HG03432 (cell line): ENCODE measurements around the gene CLEC16A.
"Not testable (repeated sequence)": the region's sequence is repeated elsewhere in the genome, so short reads cannot be mapped to it uniquely, and the experiment has no call there.

Experiments
- ATAC-seq: cut with Tn5 transposase; IDR thresholded peaks from one replicate; pipeline ENCODE4 v1.9.1; 2021; ENCODE audit warnings: mild to moderate bottlenecking, moderate library complexity; ENCODE audit not compliant: unreplicated experiment

The CLEC16A gene

DNA sequence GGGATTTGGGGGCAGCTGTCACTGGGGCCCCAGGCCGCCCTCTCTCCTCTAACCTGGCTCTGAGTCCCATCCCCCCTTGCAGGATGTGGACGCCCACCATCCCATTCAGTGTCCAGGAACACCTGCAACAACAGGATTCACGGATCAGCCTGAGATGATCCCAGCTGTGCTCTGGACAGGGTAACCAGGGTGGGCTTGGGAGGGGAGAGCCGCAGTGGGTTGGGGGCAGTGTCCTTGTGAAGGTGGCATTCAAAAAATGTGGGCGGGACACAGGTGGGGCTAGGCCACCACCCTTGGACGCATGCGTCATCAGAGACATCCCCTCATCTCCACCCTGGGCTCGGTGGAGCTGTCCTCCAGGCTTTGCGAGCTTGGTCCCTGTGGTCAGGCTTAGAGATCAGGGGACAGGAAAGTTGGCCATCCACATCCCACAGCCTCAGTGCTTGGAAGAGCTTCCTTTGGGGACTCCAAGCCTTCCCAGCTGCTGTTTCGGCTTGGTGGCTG, 21.2 kb upstream of the CLEC16A start:
- ATAC-seq = no peak

DNA sequence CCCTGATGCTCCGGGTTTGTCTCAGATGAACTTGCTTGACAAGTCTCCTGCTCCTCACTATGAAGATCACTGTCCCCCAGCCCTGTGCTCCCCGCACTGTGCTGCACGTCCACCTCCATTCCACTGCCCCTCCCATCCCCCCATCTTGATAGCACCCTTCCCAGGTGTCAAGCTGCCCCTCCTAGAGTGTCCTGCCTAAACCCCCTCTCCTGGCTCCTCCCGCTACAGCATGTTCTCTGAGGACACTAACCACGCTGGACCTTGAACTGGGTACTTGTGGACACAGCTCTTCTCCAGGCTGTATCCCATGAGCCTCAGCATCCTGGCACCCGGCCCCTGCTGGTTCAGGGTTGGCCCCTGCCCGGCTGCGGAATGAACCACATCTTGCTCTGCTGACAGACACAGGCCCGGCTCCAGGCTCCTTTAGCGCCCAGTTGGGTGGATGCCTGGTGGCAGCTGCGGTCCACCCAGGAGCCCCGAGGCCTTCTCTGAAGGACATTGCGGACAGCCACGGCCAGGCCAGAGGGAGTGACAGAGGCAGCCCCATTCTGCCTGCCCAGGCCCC, 20.6 kb upstream of the CLEC16A start:
- no peak for ATAC-seq

DNA sequence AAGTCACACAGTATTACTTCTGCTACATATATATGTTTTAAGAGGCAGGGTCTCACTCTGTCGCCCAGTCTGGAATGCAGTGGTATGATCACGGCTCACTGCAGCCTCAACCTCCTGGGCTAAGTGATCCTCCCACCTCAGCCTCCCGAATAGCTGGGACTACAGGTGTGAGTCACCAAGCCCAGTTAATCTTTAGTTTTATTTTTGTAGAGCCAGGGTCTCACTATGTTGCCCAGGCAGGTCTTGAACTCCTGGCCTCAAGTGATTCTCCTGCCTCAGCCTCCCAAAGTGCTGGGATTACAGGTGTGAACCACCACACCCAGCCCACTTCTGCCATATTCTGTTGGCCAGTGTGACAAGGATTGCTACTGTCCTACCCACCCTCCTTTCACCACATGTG, 19.1 kb upstream of the CLEC16A start:
- not testable (repeated sequence) for ATAC-seq

DNA sequence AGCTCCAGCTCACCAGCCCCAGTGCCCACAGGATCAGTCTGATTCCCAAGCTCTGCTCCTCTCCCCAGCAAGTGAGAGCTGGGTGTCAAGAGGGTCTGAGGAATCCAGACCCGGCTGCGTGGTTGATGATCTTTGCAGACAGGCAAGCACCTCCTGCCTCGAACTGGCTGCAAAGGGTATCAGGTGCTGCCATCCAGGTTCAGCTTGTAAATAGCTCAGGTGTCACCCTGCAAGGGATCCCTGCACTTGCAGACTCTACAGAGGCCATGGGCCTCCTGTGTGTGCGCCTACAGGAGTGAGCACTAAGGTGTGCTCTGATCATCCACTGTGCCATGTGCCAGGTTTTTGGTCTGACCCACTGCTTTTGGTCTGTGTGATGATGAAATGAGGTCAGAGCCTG, 18.3 kb upstream of the CLEC16A start:
- ATAC-seq = no peak

DNA sequence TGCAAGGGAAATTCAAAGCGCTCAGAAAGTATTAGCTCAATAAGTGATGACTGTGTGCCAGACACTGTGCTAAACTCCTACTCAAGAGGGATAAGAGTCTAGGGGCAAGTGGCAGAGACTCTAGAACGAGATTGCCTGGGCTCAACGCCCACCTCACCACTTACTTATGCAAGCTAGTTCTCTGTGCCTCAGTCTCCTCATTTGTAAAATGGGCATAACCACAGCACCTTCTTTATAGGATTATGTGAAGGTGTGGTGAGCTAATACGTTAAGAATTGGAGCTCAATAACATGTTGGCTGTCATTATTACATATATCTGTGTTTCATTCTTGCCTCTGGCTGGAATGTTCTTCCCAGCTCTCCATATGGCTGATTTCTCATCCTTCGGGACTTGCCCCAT, 17.5 kb upstream of the CLEC16A start:
- no peak for ATAC-seq

DNA sequence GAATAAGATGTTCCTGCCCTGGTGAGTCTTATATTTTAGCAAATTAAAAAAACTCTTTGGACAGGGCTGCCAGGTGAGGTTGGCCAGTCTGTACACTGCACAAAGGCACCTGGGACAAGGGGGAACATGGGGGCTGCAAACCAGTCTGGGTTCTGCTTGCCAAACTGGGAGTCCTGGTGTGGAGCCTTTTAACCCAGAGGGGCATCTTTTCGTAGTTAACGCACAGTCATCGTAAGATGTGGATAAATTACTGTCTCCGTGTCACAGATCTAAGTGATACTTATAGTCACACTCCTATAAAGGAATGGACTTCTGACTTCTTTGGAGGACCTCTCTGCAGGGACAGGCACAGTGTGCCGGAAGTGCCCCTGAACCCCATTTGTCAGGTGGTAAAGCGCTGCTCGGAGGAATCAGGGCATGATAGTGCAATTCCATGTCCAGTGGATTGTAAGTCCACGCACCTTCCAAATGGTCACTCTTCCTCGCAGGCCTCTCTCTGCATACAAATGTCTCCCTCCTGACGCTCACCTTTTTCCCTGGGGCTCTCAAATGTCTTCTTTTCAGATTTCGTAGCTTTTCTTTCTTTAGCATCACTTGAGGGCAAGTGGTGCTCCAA, 16.8 kb upstream of the CLEC16A start:
- ATAC-seq = no peak

DNA sequence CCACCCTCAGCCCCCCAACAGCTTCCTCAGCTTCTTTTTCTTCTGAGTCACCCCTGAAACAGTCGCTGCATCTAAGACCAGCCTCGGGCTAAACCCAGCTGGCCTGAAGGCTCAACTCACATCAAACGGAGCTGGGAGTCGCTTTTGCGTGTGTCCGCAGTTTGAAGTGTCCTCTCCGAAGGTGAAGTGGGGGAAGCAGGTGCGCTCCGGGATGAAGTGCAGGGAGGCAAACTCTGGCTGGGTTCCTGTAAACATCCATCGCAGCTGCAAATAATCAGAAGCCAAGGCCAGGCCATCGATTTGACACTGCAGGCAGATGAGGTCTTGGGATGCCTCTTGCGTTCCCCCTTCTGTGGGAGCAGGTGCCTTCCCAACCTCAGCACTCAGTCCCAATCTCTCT, 15.3 kb upstream of the CLEC16A start:
- ATAC-seq = not testable (repeated sequence)

DNA sequence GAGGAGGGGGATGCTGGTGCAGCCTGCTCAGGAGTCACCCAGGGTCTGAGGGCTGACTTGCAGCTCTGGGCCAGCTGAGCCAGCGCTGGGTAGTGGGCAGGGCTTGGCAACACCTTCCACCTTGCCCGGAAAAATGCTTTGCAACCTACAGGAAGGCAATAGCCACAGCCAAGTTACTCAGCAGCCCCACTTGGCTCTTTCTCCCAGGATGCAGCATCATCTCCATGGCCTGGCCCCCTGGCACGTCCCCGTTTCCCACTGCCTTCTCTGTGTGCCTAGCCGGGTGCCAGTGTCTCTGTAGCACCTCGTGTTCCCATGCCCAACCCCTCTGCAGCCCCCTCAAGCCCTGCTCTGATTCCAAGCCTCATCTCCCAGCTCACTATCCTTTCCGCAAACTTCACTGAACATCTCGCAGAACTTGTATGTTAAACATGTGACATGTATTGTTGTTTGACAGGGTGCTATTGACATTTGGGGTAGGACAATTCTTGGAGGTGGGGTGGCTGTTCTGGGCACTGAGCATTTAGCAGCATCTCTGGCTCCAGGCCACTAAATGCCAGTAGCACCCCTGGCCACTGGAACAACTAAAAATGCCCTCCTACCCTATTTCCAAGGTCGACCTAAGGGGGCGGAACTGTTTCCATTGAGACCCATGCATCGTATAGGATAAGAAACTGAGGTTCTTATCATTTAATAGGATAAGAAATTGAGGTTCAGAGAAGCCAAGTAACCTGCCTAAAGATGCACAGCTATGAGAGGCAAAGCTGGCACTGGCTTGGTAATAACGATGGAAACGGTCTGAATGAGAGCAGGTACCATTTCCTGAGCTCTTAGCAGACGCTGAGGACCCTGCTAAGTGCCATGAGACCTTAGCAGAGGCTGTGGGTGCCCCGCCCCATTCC, 14.3 kb upstream of the CLEC16A start:
- no peak for ATAC-seq

DNA sequence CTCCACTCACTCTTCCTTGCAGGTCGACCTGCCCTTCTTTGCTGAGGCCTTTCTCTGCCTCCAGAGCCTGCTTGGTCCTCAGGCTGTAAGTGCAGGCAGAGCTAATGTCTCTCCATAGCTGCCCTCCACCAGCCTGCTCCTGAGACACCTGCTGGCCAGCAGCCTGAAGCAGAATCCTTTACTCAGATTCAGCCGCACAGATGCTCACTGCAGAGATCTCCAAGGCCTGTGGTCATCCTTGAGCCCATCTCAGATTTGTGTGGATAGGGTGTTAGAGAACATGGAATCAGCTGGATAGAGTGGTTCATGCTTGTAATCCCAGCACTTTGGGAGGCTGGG, 13.6 kb upstream of the CLEC16A start:
- no peak for ATAC-seq

DNA sequence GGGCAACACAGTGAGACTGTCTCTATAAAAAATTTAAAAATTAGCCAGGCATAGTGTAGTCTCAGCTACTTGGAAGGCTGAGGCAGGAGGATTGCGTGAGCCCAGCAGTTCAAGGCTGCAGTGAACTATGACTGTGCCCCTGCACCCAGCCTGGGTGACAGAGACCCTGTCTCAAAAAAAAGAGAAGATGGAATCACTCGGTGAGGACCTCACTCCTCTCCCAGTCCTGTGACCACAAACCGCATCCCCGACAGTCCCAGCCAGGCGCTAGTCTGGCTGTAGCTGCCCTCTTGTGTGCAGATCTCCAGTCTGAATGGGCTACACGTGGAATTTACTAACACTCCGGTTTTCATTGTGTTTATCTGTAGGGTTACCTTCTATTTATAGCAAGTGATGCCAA, 13.2 kb upstream of the CLEC16A start:
- no peak for ATAC-seq

DNA sequence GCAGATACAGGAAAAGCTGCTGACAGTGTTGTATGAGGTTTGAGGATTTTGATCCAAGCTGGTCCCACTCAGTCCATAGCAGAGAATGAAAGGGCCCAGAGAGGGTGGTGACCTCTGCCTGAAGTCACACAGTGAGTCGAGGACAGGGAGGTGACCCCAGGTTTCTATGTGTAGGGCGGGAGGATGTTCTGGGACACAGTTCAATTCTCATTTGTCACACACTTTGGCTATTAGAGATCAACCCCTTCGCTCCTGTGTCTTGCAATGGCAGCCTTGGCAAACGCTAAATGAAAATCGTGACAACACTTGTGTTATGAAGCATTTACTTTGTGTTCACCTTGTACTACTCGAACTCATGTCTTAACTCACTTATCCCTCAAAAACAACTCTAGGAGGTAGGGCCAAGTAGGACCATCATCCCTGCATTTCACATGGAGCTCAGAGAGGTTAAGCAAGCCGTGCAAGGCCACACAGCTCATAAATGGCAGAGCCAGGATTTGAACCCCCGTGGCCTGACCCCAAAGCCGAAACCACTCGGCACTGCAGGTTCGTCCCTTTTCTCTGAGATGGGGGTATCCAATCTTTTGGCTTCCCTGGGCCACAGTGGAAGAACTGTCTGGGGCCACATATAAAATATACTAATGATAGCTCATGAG, 12.3 kb upstream of the CLEC16A start:
- no peak for ATAC-seq

DNA sequence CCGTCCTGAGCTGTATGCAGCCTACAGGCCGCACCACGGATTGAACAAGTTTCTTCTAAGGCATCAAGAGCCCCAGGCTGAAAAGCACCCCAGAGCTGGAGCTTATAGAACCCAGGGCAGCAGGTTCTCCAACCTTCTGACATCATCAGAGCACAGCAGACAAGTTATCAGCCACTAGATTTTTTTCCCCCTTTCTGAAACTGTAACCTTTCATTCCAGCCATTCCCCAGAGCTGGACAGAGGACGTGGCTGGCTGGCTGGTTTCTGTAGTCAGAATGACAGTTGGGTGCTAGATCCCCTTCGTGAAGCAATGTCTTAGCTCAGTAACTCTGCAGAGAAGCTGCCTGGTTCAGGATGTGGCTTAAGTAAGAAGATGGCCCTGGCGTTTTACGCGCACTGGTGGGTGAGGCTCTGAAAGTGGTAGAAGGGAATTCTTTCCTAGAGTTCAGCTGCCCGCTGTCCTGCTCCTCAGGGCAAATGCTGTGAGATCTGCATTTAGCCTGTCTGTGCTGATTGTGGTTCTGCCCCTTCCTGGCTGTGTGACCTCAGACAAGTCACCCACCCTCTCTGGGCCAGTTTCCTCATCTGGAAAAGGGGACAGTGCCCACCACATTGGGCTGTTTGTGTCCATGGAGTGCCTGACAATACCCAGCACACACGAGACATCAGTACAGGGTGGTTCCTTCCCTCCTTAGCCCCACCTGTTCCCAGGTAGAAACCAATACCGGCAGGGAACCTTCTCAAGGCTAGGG, 11.2 kb upstream of the CLEC16A start:
- no peak for ATAC-seq

DNA sequence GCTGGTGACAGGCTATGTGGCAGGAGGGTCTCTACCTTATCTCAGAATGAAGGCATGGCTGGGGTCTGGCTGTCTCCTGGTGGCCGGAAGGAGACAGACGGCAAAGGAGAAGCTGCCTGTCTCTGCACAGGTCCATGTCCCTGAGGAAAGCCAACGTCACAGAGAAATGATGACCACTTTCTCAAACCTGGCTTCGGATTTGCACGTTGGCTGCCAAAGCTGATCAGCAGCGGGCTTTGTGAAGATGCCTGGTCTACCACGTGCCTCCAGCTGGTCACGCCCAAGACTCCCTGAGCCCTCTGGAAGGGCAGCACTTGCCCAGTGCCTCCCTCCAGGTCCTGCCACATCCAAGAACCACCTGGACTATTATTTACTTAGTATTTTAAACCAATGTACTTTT, 10.5 kb upstream of the CLEC16A start:
- ATAC-seq = no peak

DNA sequence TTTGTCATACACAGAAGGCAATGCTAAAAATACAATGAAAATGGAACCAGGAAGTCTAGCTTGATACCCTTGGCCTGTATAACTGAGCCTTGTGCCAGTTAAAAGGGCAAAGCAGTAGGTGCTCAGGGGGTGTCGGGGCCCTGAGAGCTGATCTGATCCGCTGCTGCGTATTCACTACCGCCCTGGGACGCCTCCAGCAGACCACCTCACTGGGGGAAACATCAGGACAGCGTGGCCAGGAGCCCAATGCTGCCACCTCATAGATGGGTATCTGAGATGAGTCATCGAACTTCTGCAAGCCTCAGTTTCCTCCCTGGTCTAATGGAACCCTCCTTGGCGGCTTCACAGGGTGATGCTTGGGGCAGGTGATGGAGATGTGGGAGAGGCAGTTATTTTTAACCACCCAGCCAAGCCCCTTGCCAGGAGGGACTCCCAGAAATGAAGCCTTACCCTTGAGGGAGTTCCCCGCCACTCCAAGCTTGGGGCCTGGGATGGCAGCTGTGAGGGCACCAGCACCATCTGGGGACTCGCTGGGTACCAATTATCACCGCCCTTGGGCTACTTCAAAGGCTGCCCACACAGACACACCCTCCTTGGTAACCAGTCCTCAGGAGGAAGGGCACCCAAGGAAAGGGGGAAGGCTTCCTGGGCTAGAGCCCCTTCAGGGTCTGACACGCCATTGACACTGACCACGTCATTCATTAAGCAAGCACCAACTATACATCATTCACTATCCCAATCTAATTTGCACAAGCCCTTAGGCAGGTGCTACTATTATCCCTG, 9.8 kb upstream of the CLEC16A start:
- no peak for ATAC-seq

DNA sequence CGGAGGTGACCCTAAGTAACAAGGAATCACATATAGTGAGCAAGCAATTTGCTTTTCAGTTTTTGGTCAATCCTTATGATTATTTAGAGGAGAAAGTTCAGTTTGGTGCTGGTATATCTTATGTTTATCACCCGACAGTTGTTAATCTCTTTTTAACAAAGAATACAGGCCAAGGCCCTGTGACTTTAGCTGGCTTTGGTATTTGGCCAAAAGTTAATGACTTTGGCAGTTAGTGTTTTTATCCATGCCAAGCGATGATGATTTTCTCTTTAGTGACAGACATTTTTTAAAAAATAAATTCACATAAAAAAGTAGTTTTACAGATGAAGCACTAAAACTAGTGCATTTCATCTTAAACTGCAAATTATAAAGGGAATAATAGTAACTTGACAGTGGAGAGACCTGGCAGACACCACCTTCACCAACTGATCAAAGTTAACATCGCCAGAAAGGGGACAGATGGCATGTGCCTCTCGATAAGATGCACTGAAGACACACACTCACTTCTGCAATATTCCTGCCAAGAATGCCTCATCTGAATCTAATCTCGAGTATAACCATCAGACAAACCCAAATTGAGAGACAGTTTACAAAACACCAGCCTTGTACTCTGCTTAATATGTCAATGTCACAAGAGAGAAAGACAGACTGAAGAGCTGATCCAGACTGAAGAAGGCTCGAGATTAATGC, 9.0 kb upstream of the CLEC16A start:
- ATAC-seq = no peak

DNA sequence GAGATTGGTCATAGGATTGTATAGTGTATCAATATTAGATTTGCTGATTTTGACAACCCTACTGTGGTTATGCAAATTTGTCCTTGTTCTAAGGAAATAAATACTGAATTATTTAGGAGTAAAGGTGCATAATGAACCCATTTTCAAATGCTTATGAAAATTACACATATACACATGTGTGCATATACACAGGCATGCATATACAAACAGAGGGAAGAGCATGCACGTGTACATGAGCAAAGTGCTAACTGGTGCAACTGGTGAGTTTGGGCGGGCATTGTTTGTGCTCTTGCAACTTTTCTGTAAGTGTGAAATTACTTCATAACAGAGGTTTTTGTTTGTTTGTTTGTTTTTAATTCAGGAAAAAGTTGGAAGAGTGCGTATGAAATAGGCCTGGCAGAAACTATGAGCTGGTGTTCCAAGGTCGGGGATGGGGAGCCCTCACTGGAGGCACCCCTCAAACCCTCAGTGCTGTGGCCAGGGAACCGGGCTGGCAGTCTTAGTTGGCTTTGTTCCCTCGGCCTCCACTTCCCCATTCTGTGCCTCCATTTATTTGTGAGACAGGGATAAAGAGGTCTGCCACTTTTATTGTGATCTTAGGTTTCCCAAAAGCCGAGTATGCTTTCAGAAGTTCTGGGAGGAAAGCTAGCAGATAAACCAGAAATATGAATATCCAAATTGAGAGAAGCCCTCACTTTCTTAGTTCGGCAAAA, 7.9 kb upstream of the CLEC16A start:
- ATAC-seq = no peak

DNA sequence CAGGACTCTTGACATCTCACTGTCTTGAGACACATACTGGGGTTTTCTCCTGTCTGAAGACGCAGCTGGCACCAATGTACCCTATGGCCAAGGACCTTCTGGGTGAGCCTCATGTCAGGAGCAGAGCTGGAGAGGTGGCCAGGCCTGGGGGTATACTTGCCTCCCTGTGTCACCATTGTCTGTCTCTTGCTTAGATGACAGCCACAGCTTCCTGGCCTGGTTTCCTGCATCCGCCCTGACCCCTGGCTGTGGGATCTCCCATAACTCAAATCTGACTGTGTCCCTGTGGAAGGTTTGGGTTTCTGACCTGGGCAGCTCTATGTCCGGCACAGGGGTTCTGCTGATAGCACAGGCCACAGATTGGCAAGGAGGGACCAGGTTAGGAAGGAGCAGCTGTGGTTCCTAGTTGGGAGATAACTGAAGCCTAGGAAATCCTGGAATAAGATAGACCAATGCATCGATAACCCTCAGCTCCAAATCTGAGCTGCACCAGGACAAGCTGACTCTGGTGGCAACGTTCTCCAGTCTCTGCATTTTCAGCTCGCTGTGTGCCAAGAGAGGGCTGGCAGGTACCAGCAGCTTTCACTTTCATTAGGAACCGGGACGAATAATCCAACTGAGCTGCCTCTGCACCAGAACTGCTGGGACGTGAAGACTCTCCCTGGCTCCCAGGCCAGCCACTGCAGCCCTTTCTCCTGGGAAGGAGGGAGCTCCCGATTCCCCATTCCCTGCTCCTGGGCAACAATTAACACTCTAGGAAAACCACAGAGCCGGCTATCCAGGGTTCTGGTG, 7.1 kb upstream of the CLEC16A start:
- ATAC-seq = no peak

DNA sequence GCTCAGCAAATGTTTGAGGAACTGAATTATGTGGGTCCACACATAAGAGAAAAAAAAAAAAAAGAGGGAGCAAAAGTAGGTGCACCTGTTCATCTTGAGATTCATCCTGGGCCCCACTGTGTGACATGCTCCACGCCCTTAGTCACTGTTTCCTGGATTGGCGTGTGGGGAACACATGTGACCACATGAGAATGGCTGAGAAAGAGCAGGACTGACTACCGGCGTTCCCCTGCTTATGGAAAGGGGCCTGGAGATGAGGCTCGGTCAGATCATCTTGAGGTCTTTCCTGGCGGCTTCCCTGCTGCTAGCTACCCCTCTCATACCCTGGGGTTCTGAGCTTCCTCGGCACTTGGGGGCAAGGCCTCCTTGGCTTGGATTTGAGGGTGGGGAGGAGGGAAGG, 6.0 kb upstream of the CLEC16A start:
- ATAC-seq = no peak
